HFF-Myc (cell line): ENCODE results near the gene NHLRC4.
A peak's percentile ranks its signal among the peaks of the same experiment; 100 is the strongest.

Experiments
- DNase-seq: peaks from one replicate; pipeline ENCODE4 v3.0.0-alpha.2; 2011; ENCODE audit warnings: low read depth; ENCODE audit errors: extremely low read depth
- H3K4me3 ChIP-seq: replicated peaks from 2 replicates; pipeline ENCODE4 v1.5.1; 2011; ENCODE audit warnings: low read depth, mild to moderate bottlenecking, control low read depth, low read length
- CTCF ChIP-seq: IDR thresholded peaks from 2 replicates; pipeline ENCODE4 v1.5.1; 2012; ENCODE audit warnings: mild to moderate bottlenecking, low read depth, low read length, control low read depth; ENCODE audit errors: missing control alignments

Gene NHLRC4

GRCh38 chr16:566475-567372 is at the start of gene NHLRC4:
Gene NHLRC4, plus strand, starts transcription at chr16:567005. Its CDS starts 1,043 bp downstream, at chr16:568048.
- no peak for TF ChIP-seq CTCF
- no peak for DNase-seq
- no peak within 1 kb of the TSS for H3K4me3 ChIP-seq

DNA sequence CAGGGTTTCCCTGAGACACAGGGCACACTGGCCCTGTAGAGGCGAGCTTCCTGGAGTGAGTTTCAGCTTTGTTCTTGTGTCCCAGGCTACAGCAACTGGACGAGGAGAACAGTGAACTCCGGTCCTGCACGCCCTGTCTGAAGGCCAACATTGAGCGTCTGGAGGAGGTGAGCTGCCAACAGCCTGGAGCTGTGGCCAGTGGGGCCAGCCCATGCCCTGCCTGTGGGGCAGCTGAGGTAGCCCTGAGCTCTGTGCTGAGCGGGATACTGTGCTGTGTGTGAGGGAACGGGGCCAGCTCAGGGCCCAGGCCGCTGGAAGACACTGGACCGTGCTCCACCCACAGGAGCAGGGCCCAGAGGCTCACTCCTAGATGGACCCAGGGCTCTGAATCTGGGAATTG is 47.9 kb upstream of the NHLRC4 start:
- H3K4me3 ChIP-seq, result no peak overlapping the region
- DNase-seq, result no peak
- no peak for TF ChIP-seq CTCF

- TF ChIP-seq CTCF, result no peak
- no peak for DNase-seq
- H3K4me3 ChIP-seq, result no peak overlapping the region
Measured at GRCh38 chr16:519425-519824, 47.4 kb upstream of the NHLRC4 start.

DNA sequence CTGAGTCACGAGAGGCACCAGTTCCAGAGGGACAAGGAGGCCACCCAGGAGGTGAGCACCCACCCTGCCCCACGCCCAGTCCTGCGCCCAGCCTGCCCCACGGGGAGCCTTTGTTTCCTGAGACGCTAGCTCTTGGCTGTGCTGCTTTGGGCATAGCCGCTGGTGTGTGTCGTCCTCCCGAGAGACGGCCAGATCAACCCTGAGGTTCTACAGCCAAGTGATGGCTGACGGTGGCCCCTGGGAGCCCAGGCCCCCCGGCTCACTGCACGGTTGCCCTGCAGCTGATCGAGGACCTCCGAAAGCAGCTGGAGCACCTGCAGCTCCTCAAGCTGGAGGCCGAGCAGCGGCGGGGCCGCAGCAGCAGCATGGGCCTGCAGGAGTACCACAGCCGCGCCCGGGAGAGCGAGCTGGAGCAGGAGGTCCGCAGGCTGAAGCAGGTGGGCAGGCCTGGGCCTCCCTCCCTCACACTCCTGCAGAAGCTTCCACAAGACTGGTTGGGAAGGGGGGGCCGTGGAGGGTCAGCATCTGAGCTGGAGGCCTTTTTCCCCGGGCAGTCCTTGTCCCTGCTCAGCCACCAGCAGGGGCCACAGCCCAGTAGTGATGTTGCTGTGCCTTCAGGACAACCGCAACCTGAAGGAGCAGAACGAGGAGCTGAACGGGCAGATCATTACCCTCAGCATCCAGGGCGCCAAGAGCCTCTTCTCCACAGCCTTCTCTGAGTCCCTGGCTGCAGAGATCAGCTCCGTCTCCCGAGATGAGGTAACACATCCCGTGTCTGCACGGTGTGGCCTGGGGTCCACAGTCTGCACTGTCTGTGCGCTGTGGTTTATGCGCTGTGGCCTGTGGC is 46.7 kb upstream of the NHLRC4 start:
- no peak overlapping the region for H3K4me3 ChIP-seq
- DNase-seq, result no peak
- no peak for TF ChIP-seq CTCF

DNA sequence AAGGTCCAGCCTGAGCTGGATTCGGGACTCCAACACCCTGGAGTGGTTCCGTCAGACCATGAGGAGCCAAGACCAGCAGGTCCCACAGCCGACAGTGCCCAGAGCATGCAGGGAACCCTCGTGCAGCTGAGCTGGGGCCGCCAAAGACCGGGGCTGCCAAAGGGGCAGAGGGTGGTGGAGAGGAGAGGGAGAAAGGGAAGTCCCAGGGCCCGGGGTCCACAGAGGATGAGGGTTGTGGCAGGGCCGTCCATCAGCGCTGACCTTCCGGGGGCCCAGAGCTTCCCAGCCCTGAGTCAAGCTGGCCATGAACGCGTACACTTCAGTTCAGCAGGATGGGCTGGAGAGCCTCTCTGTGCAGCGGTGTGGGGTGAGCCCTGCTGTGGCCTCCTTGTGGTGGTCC is 46.0 kb upstream of the NHLRC4 start:
- TF ChIP-seq CTCF, result no peak
- no peak overlapping the region for H3K4me3 ChIP-seq
- DNase-seq, result no peak

GRCh38 chr16:521381-522210 is 45.2 kb upstream of the NHLRC4 start:
- no peak for DNase-seq
- peak; percentile 2 for TF ChIP-seq CTCF
- no peak overlapping the region for H3K4me3 ChIP-seq
